Amniotic epithelial cell (primary cell): ENCODE measurements around the gene RGS16.

Experiments
- DNase-seq: peaks from one replicate; pipeline ENCODE4 v3.0.0-alpha.2; 2010; ENCODE audit warnings: low read depth

RGS16 gene

DNA sequence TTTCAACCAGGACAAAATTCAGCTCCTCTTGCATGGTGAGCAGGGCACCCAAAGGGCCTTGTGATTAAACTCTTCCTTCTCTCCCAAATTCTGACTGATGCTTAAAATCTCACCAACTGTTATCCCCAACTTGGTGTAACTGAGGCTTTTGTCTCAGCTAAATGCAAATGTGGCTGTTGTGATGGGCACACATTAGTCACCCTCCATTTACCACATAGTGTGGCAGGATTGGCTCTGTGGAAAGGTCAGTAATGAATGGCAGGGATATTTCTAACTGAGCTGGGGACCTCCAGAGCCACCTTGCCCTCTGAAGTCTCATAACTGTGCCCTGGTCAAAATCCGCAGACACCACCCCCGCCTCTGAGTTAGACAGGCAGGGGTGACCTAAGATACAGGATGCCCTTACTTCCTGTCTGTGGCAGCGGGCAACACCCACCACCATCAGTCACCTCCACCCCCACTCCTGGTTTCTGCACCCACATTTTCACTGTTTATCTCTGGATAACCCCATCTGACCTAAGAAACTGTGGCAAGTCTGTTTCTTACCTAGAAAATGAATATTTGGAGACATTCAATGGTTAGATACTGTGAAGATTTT lies 25.4 kb upstream of the RGS16 start:
- no peak for DNase-seq

DNA sequence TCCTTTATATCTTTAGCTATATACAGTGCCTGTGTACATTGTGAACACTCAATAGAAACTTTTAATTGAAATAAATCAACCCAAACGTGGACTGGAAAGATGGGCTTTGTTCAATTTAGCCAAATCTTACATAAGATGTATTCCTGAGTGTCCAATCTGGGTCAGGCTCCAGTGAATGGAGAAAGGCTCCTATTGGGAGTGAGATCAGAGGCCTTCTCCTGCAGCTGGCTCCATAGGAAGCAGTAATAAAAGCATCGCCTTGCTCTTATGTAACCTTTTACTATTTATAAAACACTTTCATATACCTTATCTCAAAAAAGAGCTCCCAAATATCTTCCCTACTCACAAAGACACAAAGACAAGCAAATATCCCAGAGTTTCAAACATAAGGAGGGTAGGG lies 24.9 kb upstream of the RGS16 start:
- no peak for DNase-seq

DNA sequence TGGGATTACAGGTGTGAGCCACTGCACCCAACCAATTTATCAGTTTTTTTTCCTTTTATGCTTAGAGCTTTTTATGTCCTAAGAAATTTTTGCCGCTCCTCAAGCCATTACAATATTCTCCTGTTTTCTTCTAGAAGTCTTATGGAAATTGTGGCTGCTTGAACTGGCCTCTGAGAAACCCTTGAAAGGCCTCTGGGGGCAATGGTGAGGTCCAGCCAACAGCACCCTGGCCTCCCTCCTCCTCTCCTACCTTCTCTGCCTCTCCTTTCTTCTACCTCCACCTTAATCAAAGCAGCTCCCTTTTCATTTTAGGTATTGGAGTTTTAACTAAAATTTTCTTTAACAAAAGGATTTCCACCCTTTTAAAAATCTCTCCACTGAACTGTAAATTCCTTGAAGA lies 24.5 kb upstream of the RGS16 start:
- DNase-seq = no peak

DNA sequence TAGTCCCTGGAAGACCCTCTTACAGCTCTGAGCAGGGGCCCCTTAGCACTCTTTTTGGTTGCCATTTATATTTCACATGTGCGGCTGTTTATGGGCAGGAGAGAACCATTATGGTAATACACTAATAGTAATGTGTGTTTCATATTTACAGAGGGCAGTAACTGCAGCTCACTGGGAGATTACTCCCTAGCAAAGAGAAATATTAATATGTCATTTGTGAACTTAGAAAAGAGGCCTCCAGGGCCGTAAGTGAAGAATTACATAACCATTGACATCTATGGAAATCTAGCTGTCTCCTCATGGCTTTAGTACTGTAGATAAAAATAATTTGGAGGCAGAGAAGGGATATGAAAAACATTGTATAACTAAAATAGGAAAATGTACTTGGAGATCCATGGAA lies 23.4 kb upstream of the RGS16 start:
- no peak for DNase-seq

DNA sequence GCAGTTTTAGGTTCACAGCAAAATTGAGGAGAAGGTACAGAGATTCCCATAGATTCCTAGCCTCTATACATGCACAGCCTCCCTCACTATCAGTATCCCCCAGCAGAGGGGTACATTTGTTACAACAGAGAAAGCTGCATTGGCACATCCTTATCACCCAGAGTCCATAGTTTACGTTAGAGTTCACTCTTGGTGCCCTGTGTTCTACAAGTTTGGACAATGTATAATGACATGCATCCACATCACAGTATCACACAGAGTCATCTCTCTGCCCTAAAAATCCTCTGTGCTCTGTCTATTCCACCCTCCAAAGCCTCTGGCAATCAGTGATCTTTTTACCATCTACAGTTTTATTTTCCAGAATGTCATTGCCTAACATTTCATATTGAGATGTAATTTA lies 22.3 kb upstream of the RGS16 start:
- no peak for DNase-seq

DNA sequence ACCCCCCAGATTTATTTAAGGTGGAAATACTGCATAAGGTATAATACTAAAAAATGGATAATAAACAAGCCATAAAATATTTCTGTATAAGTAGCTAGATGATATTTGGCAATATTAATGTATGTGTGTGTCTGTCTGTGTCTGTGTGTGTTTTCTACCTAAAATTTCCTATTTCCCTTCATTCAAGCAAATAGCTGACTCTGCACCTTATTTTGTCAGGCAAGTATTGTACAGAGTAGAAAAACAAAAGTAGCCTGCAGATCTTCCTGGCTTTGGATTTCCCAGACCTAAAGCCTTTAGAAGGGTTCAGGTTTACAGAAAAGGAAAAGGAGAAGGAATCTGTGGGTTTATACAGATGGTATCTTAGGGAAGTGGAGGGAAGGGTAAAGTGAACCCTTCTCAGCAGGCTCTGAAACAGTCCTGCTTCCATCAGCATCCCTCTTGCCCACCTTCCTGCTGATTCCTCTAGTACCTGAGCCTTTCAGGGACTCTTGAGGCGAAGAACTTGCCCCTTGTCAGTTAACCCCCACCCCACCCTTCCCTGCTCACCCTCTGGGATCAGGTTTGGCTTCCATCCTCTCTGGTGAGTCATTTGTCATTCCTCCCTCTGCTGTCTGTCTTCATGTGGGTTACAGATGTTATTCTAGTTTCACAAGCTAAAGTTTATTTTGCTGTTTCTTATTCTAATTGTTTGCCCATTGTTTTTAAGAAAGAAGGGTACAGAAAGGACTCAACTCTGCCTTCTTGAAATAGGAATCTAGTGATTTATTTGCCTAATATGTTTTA lies 21.7 kb upstream of the RGS16 start:
- DNase-seq = no peak

DNA sequence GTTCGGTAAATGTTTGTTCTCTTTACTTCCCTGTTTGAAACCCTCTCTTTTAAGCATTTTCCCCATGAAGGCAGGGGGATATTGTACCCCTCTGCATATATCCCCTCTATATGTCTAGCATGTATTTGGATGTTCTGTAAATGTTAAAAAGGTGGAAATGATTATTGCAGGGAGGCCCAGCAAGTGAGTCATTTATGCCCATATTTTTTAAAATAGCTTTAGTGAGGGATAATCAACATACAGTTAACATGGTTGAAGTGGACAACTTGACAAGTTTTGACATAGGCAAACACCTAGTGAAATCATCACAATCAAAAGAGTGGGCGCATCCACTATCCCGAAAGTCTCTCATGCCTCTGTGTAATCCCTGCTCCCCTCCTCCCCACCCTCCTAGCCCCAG lies 20.8 kb upstream of the RGS16 start:
- DNase-seq = no peak

DNA sequence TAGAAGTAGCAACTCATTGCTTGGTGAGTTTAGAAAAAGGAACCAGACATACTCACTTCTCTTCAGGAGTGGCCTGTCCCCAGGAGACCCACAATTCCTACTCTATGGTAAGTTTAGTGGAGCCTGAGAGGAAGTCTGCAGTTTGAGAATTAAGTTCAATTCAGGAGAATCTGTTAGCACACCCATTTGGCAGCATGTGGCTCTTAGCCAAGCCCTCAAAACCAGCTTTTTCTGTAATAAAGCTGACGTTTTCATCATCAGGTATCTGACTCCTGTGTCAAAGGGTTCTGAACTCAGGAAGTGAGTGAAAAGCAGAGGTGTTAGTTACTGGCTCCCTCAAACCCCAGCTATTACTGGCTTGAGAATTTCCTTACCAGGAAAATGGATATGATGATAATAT lies 20.4 kb upstream of the RGS16 start:
- DNase-seq = no peak

DNA sequence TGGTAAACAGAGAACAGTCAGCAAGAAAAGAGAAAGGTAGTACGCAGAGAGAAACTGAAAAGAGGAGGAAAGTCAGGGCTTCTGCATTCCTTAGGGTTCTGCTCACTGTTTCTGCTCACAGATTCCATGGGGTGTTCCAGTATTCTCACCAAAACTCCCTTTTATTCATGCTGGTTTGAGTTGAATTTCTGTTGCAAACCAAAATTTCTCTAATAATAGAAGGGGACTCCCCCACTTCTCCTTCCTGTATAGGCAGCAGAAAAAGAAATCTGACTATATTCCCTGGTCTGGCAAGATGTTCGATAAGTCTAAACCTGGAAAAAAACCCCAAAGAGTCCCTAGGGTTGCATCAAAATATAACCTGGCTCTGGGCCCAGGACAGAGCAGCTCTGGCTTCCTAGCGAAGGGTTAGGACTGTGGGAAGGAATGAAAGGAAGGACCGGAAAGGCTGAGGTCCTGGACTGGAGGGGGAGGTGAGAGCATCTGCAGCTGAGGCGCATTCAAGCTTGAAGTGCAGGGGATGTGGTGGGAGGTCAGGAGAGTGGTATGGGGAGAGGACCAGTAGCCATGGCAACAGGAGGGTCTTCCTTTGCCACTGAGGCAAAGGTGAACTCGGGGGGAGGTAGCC lies 18.8 kb upstream of the RGS16 start:
- DNase-seq = no peak

DNA sequence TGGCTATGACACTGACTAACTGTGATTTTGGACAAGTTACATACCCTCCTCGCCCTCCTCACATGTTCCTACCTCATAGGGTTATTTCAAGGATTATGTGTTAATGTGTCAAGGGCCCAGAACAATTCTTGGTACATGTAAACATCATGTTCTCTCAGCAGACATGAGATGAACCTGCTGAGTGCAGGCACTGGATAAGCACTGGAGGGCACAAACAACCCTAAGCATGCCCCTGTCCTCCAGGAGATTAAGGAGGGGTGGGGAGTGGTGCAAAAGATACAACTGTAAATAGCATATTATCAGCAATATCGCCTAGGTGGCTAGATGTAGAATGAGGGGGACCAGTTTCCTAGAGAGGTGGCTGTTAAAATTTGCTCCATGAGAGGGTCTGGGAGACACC lies 17.7 kb upstream of the RGS16 start:
- DNase-seq = no peak

DNA sequence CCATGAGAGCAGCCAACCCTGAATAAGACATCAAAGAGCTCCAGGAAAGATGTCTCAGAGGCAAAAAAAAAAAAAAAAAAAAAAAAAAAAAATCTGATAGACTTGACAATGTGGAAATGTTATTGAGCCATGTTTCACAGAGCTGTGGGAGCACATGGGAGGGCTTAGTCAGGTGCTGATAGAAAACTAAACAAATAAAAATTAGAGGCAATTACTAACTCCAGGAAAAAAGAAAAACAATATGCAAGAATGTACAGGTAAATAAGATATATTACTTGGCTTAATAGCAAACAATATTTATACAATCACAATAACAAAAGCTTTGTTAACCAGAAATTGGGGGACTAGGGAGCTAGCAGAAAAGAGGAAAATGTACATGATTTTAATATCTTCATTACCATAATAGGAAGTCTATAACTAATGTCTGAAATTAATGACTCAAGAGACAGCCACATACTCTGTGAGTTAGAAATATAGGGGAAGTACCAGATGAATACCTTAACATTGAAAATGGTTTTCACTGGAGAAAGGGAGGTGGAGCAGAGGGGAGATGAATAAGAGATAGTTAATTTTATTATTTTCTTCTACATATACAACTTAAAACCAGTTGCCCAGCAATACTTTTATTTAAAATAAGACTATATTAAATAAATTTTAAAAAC lies 16.9 kb upstream of the RGS16 start:
- no peak for DNase-seq

DNA sequence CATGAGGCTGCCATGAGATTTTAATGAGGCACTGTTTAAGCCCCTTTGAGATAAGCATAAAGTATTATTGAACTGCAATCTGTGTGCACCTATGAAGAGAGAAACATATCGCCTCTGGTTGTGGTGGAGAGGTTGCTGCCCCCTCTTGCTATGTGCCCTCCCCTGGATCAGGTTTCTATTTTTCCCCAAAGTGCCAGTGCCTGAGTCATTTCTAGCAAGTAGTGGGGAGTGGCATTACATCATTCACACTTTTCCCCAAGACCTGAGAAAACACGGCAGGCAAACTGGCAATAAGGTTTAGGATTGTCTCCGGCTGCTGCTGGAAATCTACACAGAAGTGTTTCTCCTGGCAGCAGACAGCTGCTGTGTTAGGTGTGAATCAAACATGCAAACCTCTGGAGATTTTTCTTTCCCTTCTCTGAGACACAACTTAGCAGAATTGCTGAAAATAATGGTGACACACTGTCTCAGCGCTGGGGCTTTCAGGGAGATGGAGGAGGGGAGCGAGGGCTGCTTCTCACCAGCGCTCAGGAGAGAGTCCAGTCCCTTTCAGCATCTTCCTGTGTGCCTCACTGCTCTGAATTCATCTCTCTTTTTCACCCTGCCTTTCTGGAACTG lies 13.7 kb upstream of the RGS16 start:
- DNase-seq = no peak

DNA sequence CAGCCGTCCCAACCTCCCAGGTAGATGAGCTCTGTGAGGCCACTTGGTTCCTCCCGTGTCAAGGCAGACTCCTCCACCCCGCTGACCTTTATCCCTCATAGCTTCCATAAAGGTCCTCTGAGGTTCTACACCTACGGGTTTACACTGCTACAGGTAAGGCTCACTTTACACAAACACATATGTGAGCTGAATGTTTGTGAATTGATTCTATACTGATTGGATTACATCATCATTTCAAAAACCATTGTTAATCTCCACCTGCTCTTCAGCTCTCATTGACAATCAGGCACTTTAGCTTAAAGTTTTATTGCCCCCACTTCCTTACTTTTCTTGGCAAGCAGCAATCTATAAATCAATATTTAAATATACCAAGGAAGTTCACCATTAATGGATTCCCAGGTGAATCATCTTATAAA lies 12.8 kb upstream of the RGS16 start:
- DNase-seq = no peak

DNA sequence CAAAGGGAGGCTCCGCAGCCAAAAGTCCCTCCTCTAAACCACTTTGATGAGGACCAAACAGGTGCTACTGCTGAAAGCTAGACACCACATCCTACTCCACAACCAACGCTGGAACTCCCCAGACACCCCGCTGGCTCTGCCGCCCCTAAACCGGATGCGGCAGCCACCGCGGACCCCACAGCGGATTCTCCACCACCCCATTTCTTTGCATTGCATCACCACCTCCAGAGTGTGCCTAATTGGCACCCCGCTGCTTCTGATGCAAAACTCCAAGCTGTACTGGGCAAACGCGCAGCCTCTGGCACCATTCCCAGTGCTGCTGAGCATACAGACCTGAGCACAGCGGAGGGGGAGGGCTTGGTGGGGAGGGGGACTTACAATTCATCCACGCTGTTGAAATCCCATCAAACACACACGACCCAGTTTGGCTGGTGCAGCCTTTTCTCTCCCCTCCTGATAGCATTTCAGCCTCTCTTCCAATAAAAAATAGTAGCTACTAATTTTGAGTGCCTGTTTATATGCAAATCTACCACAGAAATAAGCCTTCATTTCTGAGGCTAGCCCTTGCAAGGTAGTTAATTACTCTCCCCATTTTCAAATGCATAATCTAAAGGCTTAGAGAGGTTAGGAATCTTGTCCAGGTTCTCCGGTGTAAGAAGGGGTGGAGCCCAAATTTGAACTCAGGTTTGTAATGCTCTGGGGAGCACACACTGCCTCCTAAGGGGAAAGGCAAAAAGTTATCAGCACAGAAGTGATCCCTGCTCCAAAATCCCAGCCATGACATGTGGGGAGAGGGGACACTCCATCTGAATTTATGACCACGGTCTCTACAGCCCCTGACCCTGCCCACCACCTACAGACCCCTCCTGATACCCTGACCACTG lies 12.2 kb upstream of the RGS16 start:
- peak; percentile 29 for DNase-seq

DNA sequence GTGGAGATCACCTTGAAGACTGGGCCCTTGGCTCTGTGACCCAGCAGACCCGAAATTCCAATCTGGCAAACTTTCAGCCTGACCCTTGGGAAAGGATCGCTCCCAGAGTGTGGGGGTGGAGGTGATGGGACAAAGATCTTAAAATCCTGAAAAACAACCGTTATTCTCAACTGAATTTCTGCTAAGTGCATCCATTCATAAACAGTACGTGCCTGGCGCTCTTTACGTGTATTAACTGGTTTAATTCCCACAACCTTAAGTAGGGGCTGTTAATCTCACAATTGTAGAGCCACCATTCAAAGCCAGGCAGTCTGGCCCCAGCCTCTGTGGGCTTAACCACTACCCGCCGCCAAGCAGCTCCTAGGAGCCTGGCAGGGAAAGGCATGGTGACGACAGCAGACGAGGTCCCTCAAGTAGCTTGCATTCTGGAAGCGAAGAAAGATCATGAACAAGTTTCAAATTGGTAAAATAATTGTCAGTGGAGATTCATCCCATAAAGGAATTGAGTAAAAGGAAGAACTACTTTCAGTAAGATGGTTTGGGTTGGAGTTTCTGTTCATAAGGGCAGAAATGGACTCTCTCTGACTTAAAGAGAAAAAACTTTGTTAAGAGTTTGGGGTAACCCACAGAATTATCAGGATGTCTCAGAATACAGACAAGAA lies 11.4 kb upstream of the RGS16 start:
- DNase-seq = no peak

DNA sequence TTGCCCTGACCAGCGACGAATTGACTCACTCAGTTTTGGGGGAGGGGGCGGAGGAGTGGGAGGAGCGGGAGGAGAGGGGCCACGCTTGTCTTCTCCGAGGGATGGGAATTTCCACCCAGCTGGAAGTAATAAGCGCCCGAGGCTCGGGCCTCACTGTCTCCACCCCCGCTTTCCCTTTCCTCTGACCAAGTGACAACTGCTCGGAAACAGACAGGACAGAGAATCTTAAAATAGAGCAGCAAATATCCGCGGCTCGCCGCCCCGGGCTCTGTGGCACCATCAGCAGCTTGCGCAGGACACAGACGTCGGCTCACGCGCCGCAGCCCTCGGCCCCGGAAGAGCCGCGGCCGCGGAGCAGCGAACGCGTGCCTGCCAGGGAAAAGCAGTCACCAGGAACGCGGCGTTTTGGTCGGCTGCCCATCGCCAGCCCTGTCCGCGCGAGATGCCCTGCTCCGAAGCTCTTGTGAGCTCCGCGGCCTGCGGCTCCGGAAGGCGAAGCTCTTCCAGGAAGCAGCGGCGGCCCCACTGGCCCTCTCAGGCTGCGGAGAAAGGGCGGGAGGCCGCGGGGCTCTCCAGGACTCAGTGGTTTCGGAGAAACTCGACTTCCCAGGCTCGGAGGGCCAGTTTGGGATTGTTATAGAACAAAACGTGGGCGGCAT lies 10.7 kb upstream of the RGS16 start:
- peak; percentile 62 for DNase-seq

DNA sequence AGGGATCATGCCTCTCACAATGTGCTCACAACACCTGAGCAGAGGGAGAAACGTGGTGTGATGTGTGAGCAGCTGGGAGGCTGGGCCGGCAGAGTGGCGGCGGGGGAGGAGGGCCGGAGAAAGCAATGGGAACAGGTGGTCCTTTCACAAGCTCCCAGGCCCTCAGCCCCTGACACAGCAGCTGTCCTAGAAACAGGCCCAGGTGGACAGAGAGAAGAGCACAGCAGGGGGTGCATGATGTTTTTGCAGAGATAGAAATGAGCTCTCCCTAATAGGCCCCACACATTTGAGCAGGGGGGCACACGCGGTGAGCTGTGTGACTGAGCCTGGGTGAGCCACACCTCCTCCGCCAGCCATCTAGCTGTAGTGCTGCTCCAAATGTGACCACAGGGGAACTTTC lies 7.6 kb upstream of the RGS16 start:
- DNase-seq = no peak

DNA sequence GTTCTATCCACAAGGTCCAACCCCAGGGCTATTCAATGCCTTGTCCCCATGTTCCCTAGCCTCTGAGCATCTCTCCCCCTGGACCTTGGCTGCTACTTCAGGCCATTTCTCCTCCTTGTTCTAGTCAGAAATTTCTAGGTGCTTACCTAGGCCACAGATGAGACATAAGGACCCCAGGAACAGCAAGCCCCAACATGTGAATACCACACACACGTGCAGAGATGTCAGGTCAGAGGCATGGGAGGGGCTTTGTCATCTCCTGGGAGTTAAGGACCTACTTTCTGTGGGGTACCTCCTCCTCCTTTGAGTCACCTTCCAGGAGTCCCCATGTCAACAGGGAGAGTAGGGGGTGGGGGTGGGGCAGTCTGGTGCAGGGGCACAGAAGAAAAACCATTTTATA lies 7.1 kb upstream of the RGS16 start:
- no peak for DNase-seq

DNA sequence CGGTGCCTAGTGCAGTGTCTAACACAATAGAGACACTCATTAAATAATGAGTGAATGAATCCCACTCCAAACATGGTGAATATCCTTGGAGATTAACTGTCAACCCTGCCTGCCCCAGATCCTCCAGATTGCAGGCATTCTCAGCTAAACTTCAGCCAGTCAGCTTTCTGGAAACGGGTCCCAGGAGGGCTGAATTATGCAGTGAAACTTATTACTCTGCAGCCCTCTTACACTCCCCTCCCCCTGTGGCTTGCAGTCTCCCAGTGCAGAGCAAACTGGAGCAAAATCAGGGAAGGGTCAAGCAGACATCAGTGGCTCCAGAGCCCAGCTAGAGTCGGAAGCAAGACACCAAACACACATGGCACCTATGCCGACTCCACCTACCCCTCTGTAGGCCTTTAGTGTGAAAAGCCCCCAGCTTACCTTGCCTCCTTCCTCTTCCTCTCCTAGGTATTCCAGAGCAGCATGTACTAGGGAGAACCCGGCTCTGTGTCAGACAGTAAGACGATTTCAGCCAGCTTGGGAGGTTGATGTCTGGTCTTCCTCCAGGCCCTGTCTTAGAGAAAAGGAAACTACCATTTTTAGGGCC lies 6.5 kb upstream of the RGS16 start:
- DNase-seq = no peak
